ENCODE measurements around the gene B4GALT3. TPM values are rescaled to one million over a fixed set of nuclear protein-coding genes. Genes with fewer than 3 reads are reported as not detected.
A peak's percentile ranks its signal among the peaks of the same experiment; 100 is the strongest.

B4GALT3 gene
- total and polyA plus RNA-seq, 9 of the 15 experiments (the other 6 are each of a cell fraction or from before 2014, with no cell fraction given): 31.2 to 103 (median 46.1) TPM

DNA sequence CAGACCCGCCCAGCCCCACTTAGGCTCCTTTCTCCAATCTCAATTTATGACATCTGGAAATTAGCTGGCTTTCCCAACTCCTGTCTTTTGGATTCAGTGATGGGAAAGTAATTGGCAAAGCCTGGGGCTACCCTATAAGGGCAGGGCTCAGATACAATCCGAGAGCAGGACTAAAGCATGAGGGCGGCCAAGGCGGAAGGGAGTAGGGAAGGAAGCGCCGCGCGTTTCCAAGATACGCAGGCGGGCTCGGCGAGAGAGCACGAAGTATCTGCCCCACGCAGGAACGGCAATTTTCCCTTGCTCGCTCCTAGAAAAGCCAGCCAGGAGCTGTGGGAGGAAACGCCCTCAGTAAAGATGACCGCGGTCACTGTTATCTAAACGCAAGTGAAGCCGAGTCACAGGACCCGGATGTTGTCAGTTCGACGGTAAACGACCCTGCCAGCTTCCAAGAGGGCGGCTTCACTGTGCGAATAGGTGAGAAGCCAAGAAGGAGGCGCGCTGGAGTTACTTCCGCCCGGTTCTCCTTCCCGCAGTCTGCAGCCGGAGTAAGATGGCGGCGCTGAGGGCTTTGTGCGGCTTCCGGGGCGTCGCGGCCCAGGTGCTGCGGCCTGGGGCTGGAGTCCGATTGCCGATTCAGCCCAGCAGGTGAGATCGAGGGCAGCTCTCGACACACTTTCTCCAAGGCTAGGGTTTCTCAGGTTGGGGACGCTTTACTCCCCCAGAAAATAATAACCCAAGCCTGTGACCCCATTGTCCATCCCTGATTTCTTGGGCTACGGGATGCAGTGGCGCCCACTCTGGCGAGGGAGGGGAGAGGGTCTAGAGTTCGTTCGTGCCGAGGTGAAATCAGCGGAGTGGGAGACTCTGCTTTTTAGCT lies 24.8 kb upstream of the B4GALT3 start, which contains the start of gene NDUFS2 (continued):
- TF ChIP-seq ZNF780A (CRISPR knock-in tag; IDR thresholded peaks at IDR 0.05) (no peak), BHLHE40 (IDR thresholded peaks at IDR 0.05; ENCODE audit: low read length) (no peak), E2F3 (CRISPR knock-in tag; IDR thresholded peaks at IDR 0.05) (peak; percentile 70; the same call in 1 of the 2 replicates), HNRNPUL1 (IDR thresholded peaks at IDR 0.05; ENCODE audit: low read length) (no peak), ZNF408 (CRISPR knock-in tag; IDR thresholded peaks at IDR 0.05; ENCODE audit: low read depth) (no peak), PCBP1 (IDR thresholded peaks at IDR 0.05; ENCODE audit: low read depth, low read length, poor library complexity, severe bottlenecking) (no peak), ZC3H11A (IDR thresholded peaks at IDR 0.05; ENCODE audit: low read depth, low read length) (no peak), EZH2 (IDR thresholded peaks at IDR 0.05; ENCODE audit: borderline replicate concordance, low read depth, low read length) (no peak), MAFK (IDR thresholded peaks at IDR 0.05; ENCODE audit: low read length) (no peak), SIN3A (IDR thresholded peaks at IDR 0.05; ENCODE audit: borderline replicate concordance in 2 of 2, control insufficient read depth in 1 of 2, low read depth in 2 of 2, low read length in 2 of 2) (peak; percentile 7 to 69; a peak in 1 of 4 replicates)
- TF ChIP-seq, protein P1, sequence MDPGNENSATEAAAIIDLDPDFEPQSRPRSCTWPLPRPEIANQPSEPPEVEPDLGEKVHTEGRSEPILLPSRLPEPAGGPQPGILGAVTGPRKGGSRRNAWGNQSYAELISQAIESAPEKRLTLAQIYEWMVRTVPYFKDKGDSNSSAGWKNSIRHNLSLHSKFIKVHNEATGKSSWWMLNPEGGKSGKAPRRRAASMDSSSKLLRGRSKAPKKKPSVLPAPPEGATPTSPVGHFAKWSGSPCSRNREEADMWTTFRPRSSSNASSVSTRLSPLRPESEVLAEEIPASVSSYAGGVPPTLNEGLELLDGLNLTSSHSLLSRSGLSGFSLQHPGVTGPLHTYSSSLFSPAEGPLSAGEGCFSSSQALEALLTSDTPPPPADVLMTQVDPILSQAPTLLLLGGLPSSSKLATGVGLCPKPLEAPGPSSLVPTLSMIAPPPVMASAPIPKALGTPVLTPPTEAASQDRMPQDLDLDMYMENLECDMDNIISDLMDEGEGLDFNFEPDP (CRISPR knock-in tag; IDR thresholded peaks at IDR 0.05): no peak
- TF ChIP-seq, protein P2, sequence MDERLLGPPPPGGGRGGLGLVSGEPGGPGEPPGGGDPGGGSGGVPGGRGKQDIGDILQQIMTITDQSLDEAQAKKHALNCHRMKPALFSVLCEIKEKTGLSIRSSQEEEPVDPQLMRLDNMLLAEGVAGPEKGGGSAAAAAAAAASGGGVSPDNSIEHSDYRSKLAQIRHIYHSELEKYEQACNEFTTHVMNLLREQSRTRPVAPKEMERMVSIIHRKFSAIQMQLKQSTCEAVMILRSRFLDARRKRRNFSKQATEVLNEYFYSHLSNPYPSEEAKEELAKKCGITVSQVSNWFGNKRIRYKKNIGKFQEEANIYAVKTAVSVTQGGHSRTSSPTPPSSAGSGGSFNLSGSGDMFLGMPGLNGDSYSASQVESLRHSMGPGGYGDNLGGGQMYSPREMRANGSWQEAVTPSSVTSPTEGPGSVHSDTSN (CRISPR knock-in tag; IDR thresholded peaks at IDR 0.05; ENCODE audit: low read depth): no peak
- TF ChIP-seq, protein P2 (tag; conservative IDR thresholded peaks at IDR 0.05; ENCODE audit: low read depth): no peak
- TF ChIP-seq, protein P3, sequence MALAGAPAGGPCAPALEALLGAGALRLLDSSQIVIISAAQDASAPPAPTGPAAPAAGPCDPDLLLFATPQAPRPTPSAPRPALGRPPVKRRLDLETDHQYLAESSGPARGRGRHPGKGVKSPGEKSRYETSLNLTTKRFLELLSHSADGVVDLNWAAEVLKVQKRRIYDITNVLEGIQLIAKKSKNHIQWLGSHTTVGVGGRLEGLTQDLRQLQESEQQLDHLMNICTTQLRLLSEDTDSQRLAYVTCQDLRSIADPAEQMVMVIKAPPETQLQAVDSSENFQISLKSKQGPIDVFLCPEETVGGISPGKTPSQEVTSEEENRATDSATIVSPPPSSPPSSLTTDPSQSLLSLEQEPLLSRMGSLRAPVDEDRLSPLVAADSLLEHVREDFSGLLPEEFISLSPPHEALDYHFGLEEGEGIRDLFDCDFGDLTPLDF (CRISPR knock-in tag; IDR thresholded peaks at IDR 0.05): 0 out of 2 replicates have a peak, but pooled peaks have one; percentile 4
- TF ChIP-seq, protein P4, sequence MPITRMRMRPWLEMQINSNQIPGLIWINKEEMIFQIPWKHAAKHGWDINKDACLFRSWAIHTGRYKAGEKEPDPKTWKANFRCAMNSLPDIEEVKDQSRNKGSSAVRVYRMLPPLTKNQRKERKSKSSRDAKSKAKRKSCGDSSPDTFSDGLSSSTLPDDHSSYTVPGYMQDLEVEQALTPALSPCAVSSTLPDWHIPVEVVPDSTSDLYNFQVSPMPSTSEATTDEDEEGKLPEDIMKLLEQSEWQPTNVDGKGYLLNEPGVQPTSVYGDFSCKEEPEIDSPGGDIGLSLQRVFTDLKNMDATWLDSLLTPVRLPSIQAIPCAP (CRISPR knock-in tag; IDR thresholded peaks at IDR 0.05; ENCODE audit: borderline replicate concordance): no peak
- TF ChIP-seq, protein P5, sequence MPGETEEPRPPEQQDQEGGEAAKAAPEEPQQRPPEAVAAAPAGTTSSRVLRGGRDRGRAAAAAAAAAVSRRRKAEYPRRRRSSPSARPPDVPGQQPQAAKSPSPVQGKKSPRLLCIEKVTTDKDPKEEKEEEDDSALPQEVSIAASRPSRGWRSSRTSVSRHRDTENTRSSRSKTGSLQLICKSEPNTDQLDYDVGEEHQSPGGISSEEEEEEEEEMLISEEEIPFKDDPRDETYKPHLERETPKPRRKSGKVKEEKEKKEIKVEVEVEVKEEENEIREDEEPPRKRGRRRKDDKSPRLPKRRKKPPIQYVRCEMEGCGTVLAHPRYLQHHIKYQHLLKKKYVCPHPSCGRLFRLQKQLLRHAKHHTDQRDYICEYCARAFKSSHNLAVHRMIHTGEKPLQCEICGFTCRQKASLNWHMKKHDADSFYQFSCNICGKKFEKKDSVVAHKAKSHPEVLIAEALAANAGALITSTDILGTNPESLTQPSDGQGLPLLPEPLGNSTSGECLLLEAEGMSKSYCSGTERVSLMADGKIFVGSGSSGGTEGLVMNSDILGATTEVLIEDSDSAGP (CRISPR knock-in tag; IDR thresholded peaks at IDR 0.05): peak; percentile 56; the same call in 1 of the 2 replicates
- TF ChIP-seq, protein P6, sequence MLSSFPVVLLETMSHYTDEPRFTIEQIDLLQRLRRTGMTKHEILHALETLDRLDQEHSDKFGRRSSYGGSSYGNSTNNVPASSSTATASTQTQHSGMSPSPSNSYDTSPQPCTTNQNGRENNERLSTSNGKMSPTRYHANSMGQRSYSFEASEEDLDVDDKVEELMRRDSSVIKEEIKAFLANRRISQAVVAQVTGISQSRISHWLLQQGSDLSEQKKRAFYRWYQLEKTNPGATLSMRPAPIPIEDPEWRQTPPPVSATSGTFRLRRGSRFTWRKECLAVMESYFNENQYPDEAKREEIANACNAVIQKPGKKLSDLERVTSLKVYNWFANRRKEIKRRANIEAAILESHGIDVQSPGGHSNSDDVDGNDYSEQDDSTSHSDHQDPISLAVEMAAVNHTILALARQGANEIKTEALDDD (IDR thresholded peaks at IDR 0.05): no peak

All from K562 (cell line).